ENCODE data around the gene PADI4.

DNA sequence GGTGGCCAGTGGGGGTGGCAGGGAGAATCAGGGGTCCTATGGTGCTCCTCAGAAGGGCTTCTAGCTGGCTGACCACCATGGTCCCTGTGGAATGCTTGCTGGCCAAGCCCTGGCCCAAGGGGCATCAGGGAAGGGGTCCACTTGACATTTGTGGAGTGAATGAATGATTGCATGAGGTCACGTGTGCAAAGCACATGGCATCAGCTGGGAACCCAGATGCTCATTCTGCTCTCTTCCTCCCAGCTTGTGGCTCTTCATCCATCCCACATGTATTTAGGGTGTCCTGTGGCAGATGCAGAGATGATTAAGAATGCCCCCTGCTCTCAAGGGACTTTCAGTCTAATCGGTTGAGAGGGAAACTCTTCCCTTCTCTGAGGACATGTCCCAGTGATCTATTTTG, 27.1 kb upstream of the PADI4 start:
- TF ChIP-seq POLR2A (IDR thresholded peaks at IDR 0.05; ENCODE audit: low read depth, low read length): no peak
- TF ChIP-seq, protein P1, sequence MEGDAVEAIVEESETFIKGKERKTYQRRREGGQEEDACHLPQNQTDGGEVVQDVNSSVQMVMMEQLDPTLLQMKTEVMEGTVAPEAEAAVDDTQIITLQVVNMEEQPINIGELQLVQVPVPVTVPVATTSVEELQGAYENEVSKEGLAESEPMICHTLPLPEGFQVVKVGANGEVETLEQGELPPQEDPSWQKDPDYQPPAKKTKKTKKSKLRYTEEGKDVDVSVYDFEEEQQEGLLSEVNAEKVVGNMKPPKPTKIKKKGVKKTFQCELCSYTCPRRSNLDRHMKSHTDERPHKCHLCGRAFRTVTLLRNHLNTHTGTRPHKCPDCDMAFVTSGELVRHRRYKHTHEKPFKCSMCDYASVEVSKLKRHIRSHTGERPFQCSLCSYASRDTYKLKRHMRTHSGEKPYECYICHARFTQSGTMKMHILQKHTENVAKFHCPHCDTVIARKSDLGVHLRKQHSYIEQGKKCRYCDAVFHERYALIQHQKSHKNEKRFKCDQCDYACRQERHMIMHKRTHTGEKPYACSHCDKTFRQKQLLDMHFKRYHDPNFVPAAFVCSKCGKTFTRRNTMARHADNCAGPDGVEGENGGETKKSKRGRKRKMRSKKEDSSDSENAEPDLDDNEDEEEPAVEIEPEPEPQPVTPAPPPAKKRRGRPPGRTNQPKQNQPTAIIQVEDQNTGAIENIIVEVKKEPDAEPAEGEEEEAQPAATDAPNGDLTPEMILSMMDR (conservative IDR thresholded peaks at IDR 0.05; ENCODE audit: low read depth, low read length): no peak
- TF ChIP-seq FOS (IDR thresholded peaks at IDR 0.05; ENCODE audit: low read depth, low read length): no peak
- TF ChIP-seq RFX5 (IDR thresholded peaks at IDR 0.05; ENCODE audit: low read depth, low read length): no peak
- TF ChIP-seq CEBPB (IDR thresholded peaks at IDR 0.05; ENCODE audit: low read depth, low read length): no peak
- TF ChIP-seq, protein P2, sequence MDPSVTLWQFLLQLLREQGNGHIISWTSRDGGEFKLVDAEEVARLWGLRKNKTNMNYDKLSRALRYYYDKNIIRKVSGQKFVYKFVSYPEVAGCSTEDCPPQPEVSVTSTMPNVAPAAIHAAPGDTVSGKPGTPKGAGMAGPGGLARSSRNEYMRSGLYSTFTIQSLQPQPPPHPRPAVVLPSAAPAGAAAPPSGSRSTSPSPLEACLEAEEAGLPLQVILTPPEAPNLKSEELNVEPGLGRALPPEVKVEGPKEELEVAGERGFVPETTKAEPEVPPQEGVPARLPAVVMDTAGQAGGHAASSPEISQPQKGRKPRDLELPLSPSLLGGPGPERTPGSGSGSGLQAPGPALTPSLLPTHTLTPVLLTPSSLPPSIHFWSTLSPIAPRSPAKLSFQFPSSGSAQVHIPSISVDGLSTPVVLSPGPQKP (IDR thresholded peaks at IDR 0.05; ENCODE audit: borderline replicate concordance, low read depth, low read length): no peak
- no peak for TF ChIP-seq MAZ (IDR thresholded peaks at IDR 0.05; ENCODE audit: borderline replicate concordance, low read depth, low read length)
- TF ChIP-seq, protein P3, sequence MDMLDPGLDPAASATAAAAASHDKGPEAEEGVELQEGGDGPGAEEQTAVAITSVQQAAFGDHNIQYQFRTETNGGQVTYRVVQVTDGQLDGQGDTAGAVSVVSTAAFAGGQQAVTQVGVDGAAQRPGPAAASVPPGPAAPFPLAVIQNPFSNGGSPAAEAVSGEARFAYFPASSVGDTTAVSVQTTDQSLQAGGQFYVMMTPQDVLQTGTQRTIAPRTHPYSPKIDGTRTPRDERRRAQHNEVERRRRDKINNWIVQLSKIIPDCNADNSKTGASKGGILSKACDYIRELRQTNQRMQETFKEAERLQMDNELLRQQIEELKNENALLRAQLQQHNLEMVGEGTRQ (IDR thresholded peaks at IDR 0.05; ENCODE audit: low read depth, low read length): no peak
- TF ChIP-seq SMC3 (IDR thresholded peaks at IDR 0.05; ENCODE audit: low read depth, low read length): no peak
- no peak for TF ChIP-seq RAD21 (IDR thresholded peaks at IDR 0.05; ENCODE audit: low read length)
- TF ChIP-seq CHD1 (IDR thresholded peaks at IDR 0.05; ENCODE audit: low read depth, low read length): no peak
- no peak for TF ChIP-seq MXI1 (IDR thresholded peaks at IDR 0.05; ENCODE audit: borderline replicate concordance, low read depth, low read length)
- TF ChIP-seq RCOR1 (IDR thresholded peaks at IDR 0.05; ENCODE audit: insufficient replicate concordance, low read length): no peak

All from IMR-90 (cell line).